Uterus (tissue), 2 donors: Measurements from ENCODE around the gene EPX.

Experiments used
- CTCF ChIP-seq, 4 experiments: fragments of 200-600 bp in 2 of 4; fragments of 450-650 bp in 2 of 4; sonication (generic) in 2 of 4; IDR thresholded peaks; one replicate each; pipeline ENCODE4 v1.5.1; 2016 to 2019; ENCODE audit warnings: antibody characterized with exemption in 4 of 4, mild to moderate bottlenecking in 2 of 4, moderate library complexity in 1 of 4
- POLR2A ChIP-seq, 2 donors: fragments of 450-650 bp; IDR thresholded peaks; one replicate each; pipeline ENCODE4 v1.6.1; 2016; ENCODE audit warnings: antibody characterized with exemption in 2 of 2, mild to moderate bottlenecking in 1 of 2, moderate library complexity in 1 of 2

DNA sequence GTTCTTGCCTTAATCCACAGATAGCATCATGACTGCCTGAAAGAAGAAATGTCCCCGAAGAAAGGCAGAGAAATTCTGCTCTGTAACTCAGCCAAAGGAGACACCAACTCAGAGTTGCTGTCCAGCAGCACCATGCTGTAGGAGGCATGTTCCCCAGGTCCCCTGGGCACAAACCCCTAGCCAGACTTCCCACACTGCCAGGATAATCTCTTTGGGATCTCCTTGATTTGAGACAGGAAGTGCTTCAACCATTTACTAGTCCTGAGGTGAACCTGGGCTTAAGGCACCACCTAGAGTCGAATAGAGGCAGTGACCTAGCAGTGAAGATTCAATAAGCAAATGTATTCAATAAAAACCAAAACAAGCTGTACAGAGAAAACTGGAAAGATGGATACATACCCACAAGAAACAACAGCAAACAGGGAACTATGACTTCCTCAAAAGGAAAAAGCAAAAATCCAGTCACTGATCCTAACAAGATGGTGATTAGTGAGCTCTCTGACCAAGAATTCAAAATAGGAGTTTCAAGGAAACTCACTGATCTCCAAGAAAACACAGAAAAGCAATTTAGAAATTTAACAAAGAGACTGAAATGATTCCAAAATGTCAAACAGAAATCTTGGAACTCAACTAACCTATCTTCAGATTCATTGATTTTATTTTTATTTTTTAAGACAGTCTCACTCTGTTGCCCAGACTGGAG lies 20.0 kb upstream of the EPX start:
- TF ChIP-seq CTCF (IDR thresholded peaks at IDR 0.05) (peak in 1 of 4 experiments; percentile 14), POLR2A (IDR thresholded peaks at IDR 0.05) (no peak)
